Measurements from ENCODE around the gene AATF. TPM values are rescaled to one million over a fixed set of nuclear protein-coding genes. Genes with fewer than 3 reads are reported as not detected.
A peak's percentile ranks its signal among the peaks of the same experiment; 100 is the strongest.

Gene AATF, protein sequence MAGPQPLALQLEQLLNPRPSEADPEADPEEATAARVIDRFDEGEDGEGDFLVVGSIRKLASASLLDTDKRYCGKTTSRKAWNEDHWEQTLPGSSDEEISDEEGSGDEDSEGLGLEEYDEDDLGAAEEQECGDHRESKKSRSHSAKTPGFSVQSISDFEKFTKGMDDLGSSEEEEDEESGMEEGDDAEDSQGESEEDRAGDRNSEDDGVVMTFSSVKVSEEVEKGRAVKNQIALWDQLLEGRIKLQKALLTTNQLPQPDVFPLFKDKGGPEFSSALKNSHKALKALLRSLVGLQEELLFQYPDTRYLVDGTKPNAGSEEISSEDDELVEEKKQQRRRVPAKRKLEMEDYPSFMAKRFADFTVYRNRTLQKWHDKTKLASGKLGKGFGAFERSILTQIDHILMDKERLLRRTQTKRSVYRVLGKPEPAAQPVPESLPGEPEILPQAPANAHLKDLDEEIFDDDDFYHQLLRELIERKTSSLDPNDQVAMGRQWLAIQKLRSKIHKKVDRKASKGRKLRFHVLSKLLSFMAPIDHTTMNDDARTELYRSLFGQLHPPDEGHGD
- 68.9 and 85.2 TPM in 2 replicates for total RNA-seq (2022)
- Bru-seq, nascent RNA = percentile 84 among the genes with signal in this experiment
- BruChase-seq, experiment 1, labeled RNA remaining after a 6-hour chase = percentile 75 among the genes with signal in this experiment
- percentile 74 among the genes with signal in this experiment for BruChase-seq, experiment 2, labeled RNA remaining after a 2-hour chase
- long read RNA-seq, transcript AATF-208 (12 exons, 2,141 nt) = major isoform, 173 of 207 reads
- long read RNA-seq, partial matches to known transcripts = 11 of 207 reads
- long read RNA-seq, other reads (novel, unspliced or antisense) = 22 of 207 reads

DNA sequence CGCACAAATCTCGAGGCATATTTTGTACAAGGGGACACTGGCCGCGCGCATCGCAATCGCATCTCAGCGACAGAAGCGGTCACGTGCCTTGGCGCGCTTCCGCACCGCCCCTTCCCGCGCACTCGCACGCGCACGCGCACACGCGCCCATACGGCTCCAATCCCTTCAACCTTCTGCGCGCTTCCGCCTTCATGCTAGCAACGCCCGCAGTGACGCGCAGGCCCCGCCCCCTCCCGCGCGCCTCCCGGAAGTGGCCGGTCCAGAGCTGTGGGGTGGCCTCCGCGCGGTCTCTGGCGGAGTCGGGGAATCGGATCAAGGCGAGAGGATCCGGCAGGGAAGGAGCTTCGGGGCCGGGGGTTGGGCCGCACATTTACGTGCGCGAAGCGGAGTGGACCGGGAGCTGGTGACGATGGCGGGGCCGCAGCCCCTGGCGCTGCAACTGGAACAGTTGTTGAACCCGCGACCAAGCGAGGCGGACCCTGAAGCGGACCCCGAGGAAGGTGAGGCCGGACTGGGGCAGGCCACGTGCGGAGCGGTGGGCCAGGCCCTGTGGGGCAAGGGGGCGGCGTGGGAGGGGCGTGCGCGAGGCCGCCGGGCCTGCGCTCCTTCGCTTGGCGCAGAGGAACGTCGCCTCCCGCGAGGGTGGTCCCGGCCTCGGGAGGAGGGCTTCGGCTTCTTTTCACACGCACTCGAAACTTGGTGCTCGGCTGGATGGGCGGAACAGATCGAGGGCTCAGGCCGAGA lies at the start of gene AATF:
Gene AATF (plus strand): TSS at position 238 of the 744 bp plus-strand sequence. CDS start 172 bp downstream, at position 410.
- ChIA-PET CTCF (interaction anchor here (0.9 to 1.1 kb wide), 3 partner anchors 10 to 283 kb away, joined by 3 to 5 read pairs (median 3); no protein-coding TSS in a partner anchor), POLR2A (interaction anchor here (0.6 to 3.3 kb wide), 28 partner anchors 9 to 415 kb away, joined by 3 to 25 read pairs (median 5); partner anchors contain the start of genes DHRS11, LHX1 and MRM1)
- intact Hi-C loops (cut with micrococcal nuclease) = loop anchor here (1.0 kb wide), 4 partner anchors 28 to 320 kb away; no protein-coding TSS in a partner anchor
- H3K4me1 Mint-ChIP-seq (ENCODE audit: insufficient read depth, unreplicated experiment) = peaks cover 30% of the 10 kb centered on the region
- H3K36me3 Mint-ChIP-seq (ENCODE audit: insufficient read depth, unreplicated experiment) = peaks cover 26% of the 10 kb centered on the region
- BruUV-seq (replicated peaks) = no TSS peak
- H3K27ac Mint-ChIP-seq (ENCODE audit: low read depth, unreplicated experiment) = peak within 1 kb of the TSS; percentile 99
- peak within 1 kb of the TSS; percentile 79 for H3K4me3 Mint-ChIP-seq (ENCODE audit: unreplicated experiment)
- peaks cover 3% of the 10 kb centered on the region for H3K27me3 Mint-ChIP-seq (ENCODE audit: insufficient read depth, unreplicated experiment)
- peak; percentile 97 for DNase-seq (ENCODE audit: unreplicated experiment)
- no peaks in the 10 kb centered on the region for H3K9me3 Mint-ChIP-seq (ENCODE audit: unreplicated experiment)
- TF ChIP-seq, protein P1, sequence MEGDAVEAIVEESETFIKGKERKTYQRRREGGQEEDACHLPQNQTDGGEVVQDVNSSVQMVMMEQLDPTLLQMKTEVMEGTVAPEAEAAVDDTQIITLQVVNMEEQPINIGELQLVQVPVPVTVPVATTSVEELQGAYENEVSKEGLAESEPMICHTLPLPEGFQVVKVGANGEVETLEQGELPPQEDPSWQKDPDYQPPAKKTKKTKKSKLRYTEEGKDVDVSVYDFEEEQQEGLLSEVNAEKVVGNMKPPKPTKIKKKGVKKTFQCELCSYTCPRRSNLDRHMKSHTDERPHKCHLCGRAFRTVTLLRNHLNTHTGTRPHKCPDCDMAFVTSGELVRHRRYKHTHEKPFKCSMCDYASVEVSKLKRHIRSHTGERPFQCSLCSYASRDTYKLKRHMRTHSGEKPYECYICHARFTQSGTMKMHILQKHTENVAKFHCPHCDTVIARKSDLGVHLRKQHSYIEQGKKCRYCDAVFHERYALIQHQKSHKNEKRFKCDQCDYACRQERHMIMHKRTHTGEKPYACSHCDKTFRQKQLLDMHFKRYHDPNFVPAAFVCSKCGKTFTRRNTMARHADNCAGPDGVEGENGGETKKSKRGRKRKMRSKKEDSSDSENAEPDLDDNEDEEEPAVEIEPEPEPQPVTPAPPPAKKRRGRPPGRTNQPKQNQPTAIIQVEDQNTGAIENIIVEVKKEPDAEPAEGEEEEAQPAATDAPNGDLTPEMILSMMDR (IDR thresholded peaks at IDR 0.05; ENCODE audit: unreplicated experiment) = no peak

DNA sequence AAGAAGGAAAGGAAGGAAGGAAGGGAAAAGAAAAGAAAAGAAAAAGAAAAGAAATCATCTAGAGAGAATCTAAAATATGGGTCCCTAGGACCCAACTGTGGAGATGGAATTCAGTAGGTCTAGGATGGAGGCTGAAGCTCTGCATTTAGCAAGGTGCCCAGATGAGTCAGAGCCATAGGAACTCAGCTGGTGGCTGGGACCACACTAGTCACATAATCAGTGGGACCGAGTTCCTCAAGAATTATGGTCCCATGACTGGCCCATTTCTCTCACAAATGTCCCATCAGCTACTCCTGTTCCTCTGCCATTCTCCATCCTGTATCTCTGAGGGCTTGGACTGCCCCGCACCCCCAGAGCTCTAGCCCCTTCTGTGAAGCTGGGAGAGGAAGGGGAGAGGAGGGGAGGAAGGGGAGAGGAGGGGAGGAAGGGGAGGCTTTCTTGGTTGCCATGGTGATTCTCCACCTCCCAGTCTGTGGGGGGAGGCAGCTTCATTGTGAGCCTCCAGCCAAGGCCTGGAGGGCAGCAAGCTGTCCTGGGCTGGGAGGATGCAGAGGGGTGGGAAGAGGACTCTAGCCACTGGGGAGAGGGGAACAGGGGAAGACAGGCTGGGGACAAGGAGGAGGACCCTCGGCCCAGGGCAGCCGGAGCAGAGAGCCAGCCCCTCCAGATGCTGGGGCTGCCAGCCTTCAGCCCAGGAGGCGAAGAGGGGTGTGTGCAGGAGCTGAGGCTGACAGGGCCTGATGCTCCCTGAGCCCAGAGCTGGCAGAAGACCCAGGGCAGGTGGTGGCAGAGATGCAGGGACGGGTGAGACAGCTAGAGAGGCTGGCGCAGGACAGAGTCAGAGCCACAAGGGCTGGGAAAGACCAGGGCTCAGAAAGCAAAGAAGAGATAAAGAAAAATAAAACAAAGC lies 49.2 kb upstream of the AATF start:
- TF ChIP-seq, protein P1 (IDR thresholded peaks at IDR 0.05; ENCODE audit: unreplicated experiment) = no peak
- no peak for DNase-seq (ENCODE audit: unreplicated experiment)
- Mint-ChIP-seq H3K36me3 (ENCODE audit: insufficient read depth, unreplicated experiment) (no peaks in the 10 kb centered on the region), H3K4me1 (ENCODE audit: insufficient read depth, unreplicated experiment) (no peaks in the 10 kb centered on the region), H3K27me3 (ENCODE audit: insufficient read depth, unreplicated experiment) (no peaks in the 10 kb centered on the region), H3K27ac (ENCODE audit: low read depth, unreplicated experiment) (no peak overlapping the region), H3K4me3 (ENCODE audit: unreplicated experiment) (no peak overlapping the region), H3K9me3 (ENCODE audit: unreplicated experiment) (no peaks in the 10 kb centered on the region)
- no TSS peak for BruUV-seq (replicated peaks)
- ChIA-PET POLR2A (no interaction called here), CTCF (no interaction called here)
- intact Hi-C loops (cut with micrococcal nuclease) = no loop called here

DNA sequence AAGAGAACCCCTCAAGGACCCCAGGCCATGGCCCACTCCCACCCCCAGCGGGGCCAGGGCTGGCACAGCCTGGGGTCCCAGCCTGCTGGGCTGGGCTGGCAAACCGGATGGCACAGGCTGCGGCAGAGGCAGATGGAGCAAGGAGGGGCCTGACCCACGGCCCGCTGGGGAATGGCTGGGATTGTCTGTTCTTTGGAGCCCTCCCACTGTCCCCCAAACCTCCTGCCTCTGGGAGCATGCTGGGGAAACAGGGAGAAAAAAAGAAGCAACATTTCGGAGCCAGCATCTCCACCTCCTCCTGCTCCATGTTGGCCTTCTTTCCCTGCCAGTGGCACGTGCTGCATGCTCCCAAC lies 48.6 kb upstream of the AATF start:
- Mint-ChIP-seq H3K27ac (ENCODE audit: low read depth, unreplicated experiment) (no peak overlapping the region), H3K4me3 (ENCODE audit: unreplicated experiment) (no peak overlapping the region), H3K27me3 (ENCODE audit: insufficient read depth, unreplicated experiment) (no peaks in the 10 kb centered on the region), H3K4me1 (ENCODE audit: insufficient read depth, unreplicated experiment) (no peaks in the 10 kb centered on the region), H3K36me3 (ENCODE audit: insufficient read depth, unreplicated experiment) (no peaks in the 10 kb centered on the region), H3K9me3 (ENCODE audit: unreplicated experiment) (no peaks in the 10 kb centered on the region)
- DNase-seq (ENCODE audit: unreplicated experiment) = no peak
- intact Hi-C loops (cut with micrococcal nuclease) = no loop called here
- POLR2A ChIA-PET = no interaction called here
- CTCF ChIA-PET = no interaction called here
- TF ChIP-seq, protein P1 (IDR thresholded peaks at IDR 0.05; ENCODE audit: unreplicated experiment) = no peak
- no TSS peak for BruUV-seq (replicated peaks)
